ENCODE measurements around the gene COA6.

COA6 gene

DNA sequence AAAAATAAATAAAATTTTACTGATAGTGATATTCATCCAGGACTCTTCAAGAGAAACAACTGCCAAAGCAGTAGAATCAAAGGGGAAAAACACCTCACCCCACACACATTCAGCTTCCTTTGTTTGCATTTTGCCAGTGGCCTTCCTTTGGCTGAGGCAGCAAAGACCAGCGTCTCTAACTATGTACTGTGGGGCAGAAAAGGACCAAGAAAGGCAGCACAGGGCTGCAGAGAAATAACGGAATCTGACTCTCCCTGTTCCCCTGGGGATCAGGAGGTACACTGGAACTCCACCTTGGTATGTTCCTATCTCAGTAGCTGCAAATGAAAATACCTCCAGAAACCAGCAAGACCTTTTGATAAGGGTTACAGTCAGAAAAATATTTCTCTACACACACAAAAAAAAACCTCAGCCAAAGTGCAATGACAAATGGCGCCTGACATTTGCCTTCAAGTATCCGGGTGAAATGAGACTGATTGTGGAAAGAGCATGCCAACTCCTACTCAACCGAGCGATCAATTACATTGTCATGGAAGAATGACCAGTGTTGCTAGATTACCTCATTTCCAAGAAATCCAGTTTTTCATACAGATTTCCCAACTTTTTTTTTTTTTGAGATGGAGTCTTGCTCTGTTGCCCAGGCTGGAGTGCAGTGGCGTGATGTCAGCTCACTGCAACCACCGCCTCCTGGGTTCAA is 54.8 kb downstream of the COA6 start:
- Histone ChIP-seq H3K4me2 (ENCODE audit: low read depth, low read length, poor library complexity, severe bottlenecking) (no peak overlapping the region), H3K4me3 (ENCODE audit: insufficient read depth, low read length, poor library complexity, severe bottlenecking) (no peak overlapping the region), H3K36me3 (ENCODE audit: low read length) (peaks cover 32% of the 10 kb centered on the region), H4K20me1 (ENCODE audit: low read depth, low read length) (no peaks in the 10 kb centered on the region), H3K9me3 (ENCODE audit: insufficient read depth, low read length) (no peaks in the 10 kb centered on the region), H3K79me2 (ENCODE audit: insufficient read depth, low read length) (no peaks in the 10 kb centered on the region), H3K27ac (ENCODE audit: low read depth, low read length) (no peak overlapping the region), H3K9ac (ENCODE audit: low read length) (no peak overlapping the region), H3K27me3 (ENCODE audit: low read length) (no peaks in the 10 kb centered on the region), H3F3A (ENCODE audit: insufficient read depth) (no peaks in the 10 kb centered on the region), H3K9me2 (replicated peaks; ENCODE audit: insufficient read depth, low read length) (no peaks in the 10 kb centered on the region), H2AFZ (ENCODE audit: low read depth, low read length, severe bottlenecking) (no peak overlapping the region)
- TF ChIP-seq EZH2phosphoT487 (conservative IDR thresholded peaks at IDR 0.05; ENCODE audit: low read length): no peak
- TF ChIP-seq, protein P1, sequence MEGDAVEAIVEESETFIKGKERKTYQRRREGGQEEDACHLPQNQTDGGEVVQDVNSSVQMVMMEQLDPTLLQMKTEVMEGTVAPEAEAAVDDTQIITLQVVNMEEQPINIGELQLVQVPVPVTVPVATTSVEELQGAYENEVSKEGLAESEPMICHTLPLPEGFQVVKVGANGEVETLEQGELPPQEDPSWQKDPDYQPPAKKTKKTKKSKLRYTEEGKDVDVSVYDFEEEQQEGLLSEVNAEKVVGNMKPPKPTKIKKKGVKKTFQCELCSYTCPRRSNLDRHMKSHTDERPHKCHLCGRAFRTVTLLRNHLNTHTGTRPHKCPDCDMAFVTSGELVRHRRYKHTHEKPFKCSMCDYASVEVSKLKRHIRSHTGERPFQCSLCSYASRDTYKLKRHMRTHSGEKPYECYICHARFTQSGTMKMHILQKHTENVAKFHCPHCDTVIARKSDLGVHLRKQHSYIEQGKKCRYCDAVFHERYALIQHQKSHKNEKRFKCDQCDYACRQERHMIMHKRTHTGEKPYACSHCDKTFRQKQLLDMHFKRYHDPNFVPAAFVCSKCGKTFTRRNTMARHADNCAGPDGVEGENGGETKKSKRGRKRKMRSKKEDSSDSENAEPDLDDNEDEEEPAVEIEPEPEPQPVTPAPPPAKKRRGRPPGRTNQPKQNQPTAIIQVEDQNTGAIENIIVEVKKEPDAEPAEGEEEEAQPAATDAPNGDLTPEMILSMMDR (IDR thresholded peaks at IDR 0.05; ENCODE audit: insufficient read depth, low read length, poor library complexity, severe bottlenecking): no peak

DNA sequence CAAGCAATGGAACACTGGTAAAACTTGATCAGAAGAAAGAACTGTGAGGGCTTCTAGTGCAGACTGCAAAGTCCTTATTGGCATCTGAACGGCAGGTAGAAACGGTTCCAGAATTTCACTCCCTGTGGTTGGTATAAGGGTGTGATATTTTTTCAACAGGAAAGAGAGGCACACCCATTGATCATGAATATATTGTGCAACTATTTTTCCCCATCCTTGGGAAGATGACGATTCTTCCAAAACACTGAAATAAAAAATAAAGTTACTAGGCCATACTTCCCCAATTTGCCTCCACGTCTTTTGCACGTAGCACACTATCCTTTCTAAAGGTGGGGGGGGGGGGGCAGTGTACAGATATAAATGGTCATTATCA is 56.2 kb downstream of the COA6 start:
- no peaks in the 10 kb centered on the region for H3K27me3 ChIP-seq (ENCODE audit: low read length)
- no peak for TF ChIP-seq EZH2phosphoT487 (conservative IDR thresholded peaks at IDR 0.05; ENCODE audit: low read length)
- TF ChIP-seq, protein P1 (IDR thresholded peaks at IDR 0.05; ENCODE audit: insufficient read depth, low read length, poor library complexity, severe bottlenecking): no peak
- no peak overlapping the region for H3K9ac ChIP-seq (ENCODE audit: low read length)
- H3K9me3 ChIP-seq (ENCODE audit: insufficient read depth, low read length): no peaks in the 10 kb centered on the region
- no peak overlapping the region for H3K4me2 ChIP-seq (ENCODE audit: low read depth, low read length, poor library complexity, severe bottlenecking)
- peaks cover 32% of the 10 kb centered on the region for H3K36me3 ChIP-seq (ENCODE audit: low read length)
- no peak overlapping the region for H3K4me3 ChIP-seq (ENCODE audit: insufficient read depth, low read length, poor library complexity, severe bottlenecking)
- H2AFZ ChIP-seq (ENCODE audit: low read depth, low read length, severe bottlenecking): no peak overlapping the region
- H3K27ac ChIP-seq (ENCODE audit: low read depth, low read length): no peak overlapping the region
- no peaks in the 10 kb centered on the region for H4K20me1 ChIP-seq (ENCODE audit: low read depth, low read length)
- H3K79me2 ChIP-seq (ENCODE audit: insufficient read depth, low read length): no peaks in the 10 kb centered on the region
- H3K9me2 ChIP-seq (replicated peaks; ENCODE audit: insufficient read depth, low read length): no peaks in the 10 kb centered on the region
- no peaks in the 10 kb centered on the region for H3F3A ChIP-seq (ENCODE audit: insufficient read depth)

DNA sequence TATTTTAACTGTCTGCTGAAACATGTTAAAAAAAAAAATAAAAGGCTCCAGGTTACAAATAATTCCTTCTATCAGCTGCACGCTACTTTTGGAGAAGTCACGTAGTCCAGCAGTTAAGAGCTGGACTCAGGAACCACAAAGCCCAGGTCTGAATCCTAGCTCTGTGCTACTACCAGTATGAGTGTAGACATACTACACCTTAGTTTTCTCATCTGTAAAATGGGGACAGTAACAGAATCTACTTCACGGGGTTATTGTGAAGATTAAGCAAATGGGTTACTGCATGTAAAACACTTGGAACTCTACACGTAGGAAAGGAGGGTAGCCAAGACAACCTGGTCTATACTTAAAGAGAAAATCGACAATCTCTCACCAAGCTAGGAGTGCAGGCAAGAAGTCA is 57.4 kb downstream of the COA6 start:
- Histone ChIP-seq H3K79me2 (ENCODE audit: insufficient read depth, low read length) (no peaks in the 10 kb centered on the region), H3K4me3 (ENCODE audit: insufficient read depth, low read length, poor library complexity, severe bottlenecking) (no peak overlapping the region), H3K36me3 (ENCODE audit: low read length) (peaks cover 26% of the 10 kb centered on the region), H4K20me1 (ENCODE audit: low read depth, low read length) (no peaks in the 10 kb centered on the region), H2AFZ (ENCODE audit: low read depth, low read length, severe bottlenecking) (no peak overlapping the region), H3K27me3 (ENCODE audit: low read length) (no peaks in the 10 kb centered on the region), H3K9me3 (ENCODE audit: insufficient read depth, low read length) (no peaks in the 10 kb centered on the region), H3K4me2 (ENCODE audit: low read depth, low read length, poor library complexity, severe bottlenecking) (no peak overlapping the region), H3K9ac (ENCODE audit: low read length) (no peak overlapping the region), H3K9me2 (replicated peaks; ENCODE audit: insufficient read depth, low read length) (no peaks in the 10 kb centered on the region), H3F3A (ENCODE audit: insufficient read depth) (no peaks in the 10 kb centered on the region), H3K27ac (ENCODE audit: low read depth, low read length) (no peak overlapping the region)
- TF ChIP-seq, protein P1 (IDR thresholded peaks at IDR 0.05; ENCODE audit: insufficient read depth, low read length, poor library complexity, severe bottlenecking): no peak
- TF ChIP-seq EZH2phosphoT487 (conservative IDR thresholded peaks at IDR 0.05; ENCODE audit: low read length): no peak

All from SU-DHL-6 (cell line).